Choroid plexus epithelial cell (primary cell): ENCODE data around the gene RBPMS2.
"Not testable (repeated sequence)": the region's sequence is repeated elsewhere in the genome, so short reads cannot be mapped to it uniquely, and the experiment has no call there.

Experiments used
- DNase-seq: peaks from one replicate; pipeline ENCODE4 v3.0.0-alpha.2; 2010; ENCODE audit warnings: low read depth
- H3K4me3 ChIP-seq: 2 replicates; pipeline ENCODE4 v1.5.1; 2011; ENCODE audit warnings: low read depth, mild to moderate bottlenecking, control low read depth, low read length, moderate library complexity
- CTCF ChIP-seq: conservative IDR thresholded peaks from 2 replicates; pipeline ENCODE4 v1.5.1; 2011; ENCODE audit warnings: low read depth, mild to moderate bottlenecking, control low read depth, inconsistent platforms, low read length, moderate library complexity

The RBPMS2 gene

GRCh38 chr15:64775551-64776401 lies at the start of gene RBPMS2:
RBPMS2 (minus strand) TSS chr15:64775589; CDS start chr15:64775319, 270 bp downstream.
- no peak for DNase-seq
- TF ChIP-seq CTCF, result no peak

GRCh38 chr15:64824929-64825430 lies 49.6 kb upstream of the RBPMS2 start:
- DNase-seq, result no peak
- TF ChIP-seq CTCF, result no peak
- H3K4me3 ChIP-seq, result peak overlapping the region; percentile 54

More at GRCh38 chr15:64775551-64776401, at the start of gene RBPMS2:
- H3K4me3 ChIP-seq, result peak within 1 kb of the TSS; percentile 49

DNA sequence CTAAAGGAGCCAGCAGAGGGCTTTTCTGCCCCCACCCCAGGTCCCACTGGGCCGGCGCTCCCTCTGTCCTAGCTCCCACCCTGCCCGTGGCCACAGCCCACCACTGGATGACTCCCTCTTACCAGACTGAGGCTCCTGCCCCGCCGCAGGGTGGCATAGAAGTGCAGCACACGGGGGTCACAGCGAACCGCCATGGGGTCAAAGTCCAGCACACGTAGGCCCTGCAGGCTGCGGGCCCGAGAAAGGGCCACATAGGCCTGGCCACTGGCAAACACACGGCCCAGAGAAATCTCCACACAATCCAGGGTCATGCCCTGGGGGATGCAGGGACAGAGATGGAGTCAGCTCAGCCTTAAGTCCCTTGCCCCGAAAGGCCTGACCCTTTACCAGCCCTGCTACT lies 41.1 kb upstream of the RBPMS2 start:
- no peak overlapping the region for H3K4me3 ChIP-seq
- no peak for DNase-seq
- TF ChIP-seq CTCF, result no peak

GRCh38 chr15:64814965-64815364 lies 39.6 kb upstream of the RBPMS2 start:
- H3K4me3 ChIP-seq, DNase-seq: not testable (repeated sequence)

DNA sequence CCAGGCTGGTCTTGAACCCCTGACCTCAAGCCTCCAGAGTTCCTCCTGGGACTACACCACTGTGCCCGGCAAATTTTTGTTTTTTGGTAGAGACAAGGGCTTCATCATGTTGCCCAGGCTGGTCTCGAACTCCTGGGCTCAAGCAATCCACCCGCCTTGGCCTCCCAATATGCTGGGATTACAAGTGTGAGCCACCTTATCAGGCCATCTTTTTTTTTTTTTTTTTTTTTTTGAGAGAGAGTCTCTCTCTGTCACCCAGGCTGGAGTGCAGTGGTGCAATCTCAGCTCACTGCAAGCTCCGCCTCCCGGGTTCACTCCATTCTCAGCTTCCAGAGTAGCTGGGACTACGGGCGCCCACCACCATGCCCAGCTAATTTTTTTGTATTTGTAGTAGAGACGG lies 38.9 kb upstream of the RBPMS2 start:
- not testable (repeated sequence) for H3K4me3 ChIP-seq, DNase-seq

GRCh38 chr15:64813075-64813474 lies 37.7 kb upstream of the RBPMS2 start:
- H3K4me3 ChIP-seq, result no peak overlapping the region
- no peak for TF ChIP-seq CTCF
- peak; percentile 51 for DNase-seq

GRCh38 chr15:64810497-64811326 lies 35.3 kb upstream of the RBPMS2 start:
- TF ChIP-seq CTCF, result no peak
- no peak for DNase-seq
- H3K4me3 ChIP-seq, result no peak overlapping the region
